ENCODE measurements around the gene KLK7. TPM values are rescaled to one million over a fixed set of nuclear protein-coding genes. Genes with fewer than 3 reads are reported as not detected.

KLK7 gene
- total and polyA plus RNA-seq, 2 of the 4 experiments (the other 2 are of a cell fraction) = not detected

DNA sequence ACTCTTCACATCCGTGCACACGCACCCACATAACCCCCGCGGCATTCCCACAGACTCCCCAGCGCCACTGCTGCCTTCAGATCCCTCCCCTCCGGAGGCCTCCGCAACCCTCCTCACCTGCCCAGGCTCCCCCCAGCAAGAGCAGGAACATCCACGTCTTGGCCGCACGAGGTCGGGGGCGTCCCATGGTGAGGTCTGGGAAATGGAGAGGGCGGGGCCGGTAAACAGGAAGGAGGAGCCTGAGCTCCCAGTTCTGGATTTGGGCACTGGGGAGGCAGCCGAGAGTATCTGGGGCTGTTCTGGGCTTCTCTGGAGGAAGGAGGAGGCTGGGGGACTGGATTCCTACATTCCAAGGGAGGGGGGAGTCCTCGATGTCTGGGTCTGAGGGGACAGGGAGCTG lies 17.3 kb upstream of the KLK7 start:
- no peak overlapping the region for H3K27ac ChIP-seq (ENCODE audit: insufficient read depth, low read length)
- H2BK5ac ChIP-seq (ENCODE audit: low read depth, low read length, poor library complexity, severe bottlenecking) = no peak overlapping the region
- no peak overlapping the region for H4K8ac ChIP-seq (ENCODE audit: low read depth in 2 of 2, low read length in 2 of 2)
- no peaks in the 10 kb centered on the region for H3K36me3 ChIP-seq (ENCODE audit: control insufficient read depth, insufficient read depth, low read length)
- H3K4me1 ChIP-seq (ENCODE audit: control insufficient read depth, insufficient read depth, low read length) = no peaks in the 10 kb centered on the region
- CTCF ChIA-PET = no interaction called here
- no peak overlapping the region for H3K14ac ChIP-seq (replicated peaks; ENCODE audit: low read depth, low read length)
- no peaks in the 10 kb centered on the region for H3K27me3 ChIP-seq (ENCODE audit: control insufficient read depth, insufficient read depth, low read length)
- ATAC-seq (ENCODE audit: low read depth) (no peak), DNase-seq (no peak)
- H3K4me3 ChIP-seq (ENCODE audit: insufficient read depth, low read depth, low read length) = no peak overlapping the region
- POLR2A ChIA-PET (ENCODE audit: unreplicated experiment) = no interaction called here
- H2AK9ac ChIP-seq (replicated peaks; ENCODE audit: low read depth, low read length, poor library complexity) = no peak overlapping the region
- H2BK120ac ChIP-seq (ENCODE audit: low read depth, low read length) = no peak overlapping the region
- no peaks in the 10 kb centered on the region; the same call in 1 of the 2 replicates for H4K20me1 ChIP-seq (ENCODE audit: insufficient read depth, low read length)
- H3K4me2 ChIP-seq (ENCODE audit: low read depth, low read length) = no peak overlapping the region
- intact Hi-C loops (cut with micrococcal nuclease) = no loop called here
- H3K56ac ChIP-seq (ENCODE audit: extremely low read depth, insufficient read depth, low read length) = no peak overlapping the region
- H3K9me1 ChIP-seq (ENCODE audit: insufficient read depth, low read length) = no peaks in the 10 kb centered on the region
- H4K5ac ChIP-seq (ENCODE audit: low read depth, low read length) = no peak overlapping the region
- H4K91ac ChIP-seq (ENCODE audit: insufficient read depth, low read depth, low read length) = no peak overlapping the region
- H3K9me3 ChIP-seq (ENCODE audit: control insufficient read depth, insufficient read depth, low read length) = peaks cover 14% of the 10 kb centered on the region
- 100% methylated on average over 1 of the region's 16 CpGs; no CpG with 5 or more reads in 1 of the 2 experiments for WGBS, 2 experiments (ENCODE audit: extremely low coverage in 2 of 2, insufficient read length in 1 of 2)
- no peak overlapping the region for H3K9ac ChIP-seq (ENCODE audit: low read depth, low read length)
- BruUV-seq (replicated peaks) = no TSS peak
- no peak overlapping the region for H3K4ac ChIP-seq (ENCODE audit: low read depth, low read length)
- TF ChIP-seq NFE2L2 (IDR thresholded peaks at IDR 0.05; ENCODE audit: low read depth, low read length) (no peak), RAD21 (IDR thresholded peaks at IDR 0.05; ENCODE audit: low read length) (no peak), CEBPB (IDR thresholded peaks at IDR 0.05; ENCODE audit: low read depth, low read length) (no peak), BHLHE40 (IDR thresholded peaks at IDR 0.05; ENCODE audit: low read depth, low read length) (no peak), POLR2A (IDR thresholded peaks at IDR 0.05; ENCODE audit: low read depth, low read length) (no peak)
- H2BK15ac ChIP-seq (ENCODE audit: low read depth, low read length) = no peak overlapping the region
- H3K79me1 ChIP-seq (ENCODE audit: low read depth in 1 of 2, low read length in 2 of 2) = no peaks in the 10 kb centered on the region
- no peak overlapping the region for H3K23ac ChIP-seq (ENCODE audit: low read depth, low read length)
- dilution Hi-C loops (cut with HindIII; ENCODE audit: low sequenced_read_pairs, unreplicated experiment) = no loop called here
- in situ Hi-C loops (cut with MboI; ENCODE audit: low sequenced_read_pairs) = no loop called here
- H2AFZ ChIP-seq (replicated peaks; ENCODE audit: low read length, poor library complexity) = no peak overlapping the region
- no peak overlapping the region for H2BK20ac ChIP-seq (ENCODE audit: low read depth, low read length)
- no peak overlapping the region for H2AK5ac ChIP-seq (ENCODE audit: low read depth, low read length)
- no peak overlapping the region for H3K18ac ChIP-seq (ENCODE audit: low read depth, low read length)
